Non-pigmented ciliary epithelial cell (primary cell): ENCODE data around the gene OPCML.

ENCODE experiments used
- DNase-seq: peaks from one replicate; pipeline ENCODE4 v3.0.0-alpha.2; 2010; ENCODE audit warnings: low read depth

Gene OPCML

DNA sequence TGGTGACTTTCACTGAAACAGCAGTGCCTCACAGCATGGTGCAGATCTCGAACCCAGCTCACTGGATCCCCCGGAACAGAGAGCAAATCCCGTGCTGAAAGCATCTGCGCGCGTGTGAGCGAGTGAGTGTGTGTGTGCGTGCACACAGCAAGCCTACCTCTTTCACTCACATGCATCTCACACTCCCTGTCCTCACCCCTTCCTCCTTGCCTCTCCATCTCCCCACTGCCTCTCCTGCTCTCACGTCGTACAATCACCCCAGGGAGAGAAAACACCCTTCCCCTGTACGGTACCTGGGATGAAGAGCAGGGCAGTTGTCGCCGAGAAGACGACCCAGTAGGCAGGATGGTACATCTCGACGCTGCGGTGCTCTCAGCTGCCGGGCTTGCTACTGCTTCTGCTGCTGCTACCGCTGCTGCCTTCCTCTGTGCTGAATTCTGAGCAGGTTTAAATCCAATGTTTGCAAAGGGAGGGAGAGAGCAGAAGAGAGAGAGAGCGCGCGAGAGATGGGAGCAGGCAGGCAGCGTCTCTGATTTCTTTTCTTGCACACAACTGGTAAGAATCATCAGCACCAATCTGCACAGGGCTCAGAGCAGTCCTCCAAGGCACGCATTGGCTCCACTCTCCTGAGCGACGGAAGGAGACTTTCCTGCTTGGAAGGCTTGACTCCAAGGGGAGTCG, at the start of gene OPCML:
Gene OPCML, minus strand, starts transcription at position 531 of the 681 bp plus-strand sequence.
- DNase-seq, result no peak

DNA sequence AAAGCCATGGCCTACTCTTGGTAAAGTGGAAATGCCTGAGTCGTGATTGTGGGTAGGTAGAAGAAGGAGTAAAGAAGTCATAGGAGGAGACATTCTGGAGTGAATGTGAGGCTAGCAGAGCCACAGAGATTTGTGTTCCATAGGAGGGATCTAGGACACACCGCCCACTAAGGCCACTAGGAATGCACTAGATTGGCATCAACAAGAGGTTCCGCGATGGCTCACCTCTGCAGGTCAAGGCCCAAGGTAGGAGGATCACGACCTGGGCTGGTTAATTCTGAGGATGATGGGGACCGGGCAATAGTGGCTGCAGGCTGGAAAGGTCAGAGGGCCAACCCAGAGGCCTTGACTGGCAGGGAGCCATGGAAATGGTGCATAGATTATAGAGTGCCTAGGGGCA, 48.8 kb upstream of the OPCML start:
- DNase-seq, result no peak

DNA sequence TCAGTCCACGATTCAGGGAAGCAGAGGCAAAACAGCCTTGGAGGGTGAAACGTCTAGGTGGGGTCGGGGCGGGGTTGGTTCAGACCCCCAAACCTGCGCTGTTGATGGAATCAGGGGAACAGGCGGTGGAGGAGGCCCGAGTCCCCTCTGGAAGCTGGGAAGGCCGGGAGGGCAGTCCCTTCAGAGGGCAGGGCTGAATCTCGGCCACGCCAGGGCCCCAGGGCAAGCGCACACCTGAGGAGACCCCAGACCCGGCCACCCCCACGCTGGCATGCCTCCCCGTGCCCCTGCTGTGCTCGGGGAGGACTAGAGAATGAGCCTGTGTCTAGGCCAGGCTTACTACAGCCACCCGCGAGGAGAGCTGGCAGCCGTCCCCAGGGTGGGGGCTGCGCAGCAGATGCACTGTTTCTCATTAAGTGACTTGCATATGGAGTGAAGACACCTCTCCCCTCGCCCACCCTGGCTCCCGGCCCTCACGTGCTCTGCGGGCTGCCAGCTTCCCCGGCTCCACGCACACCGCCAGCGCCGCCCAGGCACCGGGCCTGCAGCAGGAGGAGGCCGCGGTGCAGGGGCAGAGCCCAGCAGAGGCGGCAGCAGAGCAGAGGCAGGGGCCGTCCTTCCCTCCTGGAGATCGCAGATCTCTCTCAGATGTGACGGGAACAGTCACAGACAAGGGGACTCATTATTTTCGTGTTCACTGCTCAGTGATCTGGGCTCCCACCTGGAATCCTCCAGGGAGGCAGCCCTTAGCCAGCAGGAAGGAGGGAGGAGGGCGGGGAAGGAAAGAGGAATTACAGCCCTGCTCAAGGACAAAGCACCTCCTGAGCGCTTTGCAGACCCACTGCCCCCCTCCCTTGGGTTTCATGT, 47.1 kb upstream of the OPCML start:
- no peak for DNase-seq

DNA sequence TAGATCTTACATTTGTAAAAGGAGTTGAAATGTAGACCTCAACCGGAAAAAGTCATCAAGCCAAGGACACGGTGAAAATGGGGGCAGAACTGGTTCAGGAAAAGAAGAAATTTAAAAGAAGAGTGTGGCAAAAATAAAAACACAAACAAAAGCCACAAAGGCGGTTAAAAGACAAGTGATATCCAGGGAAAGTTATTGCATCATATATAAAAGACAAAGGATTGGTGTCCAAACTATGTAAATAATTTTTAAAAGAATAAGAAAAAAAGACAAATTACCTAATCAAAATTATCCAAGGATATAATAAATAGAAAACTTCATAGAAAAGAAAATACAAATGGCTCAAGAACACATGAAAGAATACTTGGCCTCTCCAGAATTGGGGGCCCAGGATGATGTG, 45.1 kb upstream of the OPCML start:
- no peak for DNase-seq

DNA sequence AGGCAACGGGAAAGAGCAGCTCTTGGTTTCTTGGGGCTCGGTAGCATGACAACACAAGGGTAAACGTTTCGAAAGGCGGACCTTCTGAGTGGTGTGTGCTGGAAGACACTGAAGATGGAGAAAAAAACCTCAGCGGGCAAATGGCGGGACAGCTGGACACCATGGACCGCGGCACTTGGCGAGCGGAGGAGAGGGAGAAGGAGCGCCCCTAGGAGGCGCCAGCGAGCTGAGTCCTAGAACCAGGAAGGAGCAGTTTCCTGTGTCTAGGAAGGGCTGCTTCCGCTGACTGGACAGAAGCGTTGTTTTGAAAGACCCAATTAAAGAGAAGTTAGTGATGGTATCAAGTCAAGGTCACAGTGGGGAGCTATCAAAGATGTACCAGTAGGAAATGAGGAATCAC, 44.0 kb upstream of the OPCML start:
- no peak for DNase-seq

DNA sequence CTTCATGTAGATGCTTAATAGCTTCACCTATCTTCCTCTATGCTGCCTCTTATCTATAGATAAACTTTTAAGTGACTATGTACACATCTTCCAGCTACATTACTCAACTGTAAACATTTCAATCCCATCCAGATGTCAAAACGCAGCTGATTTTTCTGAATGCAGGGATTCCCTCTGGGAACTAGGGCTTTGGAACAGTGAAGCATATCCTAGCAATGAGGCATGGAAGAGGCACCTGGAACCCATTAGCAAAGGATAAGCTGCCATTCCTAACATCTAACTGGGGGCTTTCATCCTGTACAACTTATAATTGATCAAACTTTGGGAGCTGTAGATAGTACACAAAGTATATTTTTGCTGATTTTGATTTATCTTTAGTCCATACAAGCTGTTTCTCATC, 40.8 kb upstream of the OPCML start:
- DNase-seq, result no peak

DNA sequence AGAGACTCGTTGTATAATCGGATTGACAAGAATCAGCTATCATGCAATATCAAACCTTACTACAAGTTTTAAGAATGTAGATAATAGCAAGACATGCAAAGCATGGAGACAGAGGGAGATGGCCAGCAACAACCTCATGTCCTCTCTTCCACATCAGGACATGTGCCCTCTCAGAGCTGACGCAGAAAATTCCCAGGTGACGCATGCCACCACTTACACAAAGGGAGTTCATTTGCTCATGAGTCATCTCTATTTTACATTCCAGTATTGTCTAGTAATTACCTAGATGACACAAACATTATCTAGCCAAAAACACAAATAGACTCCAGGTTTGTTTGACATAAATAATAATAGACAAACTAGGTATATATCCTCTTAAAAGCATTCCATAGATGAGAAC, 38.1 kb upstream of the OPCML start:
- no peak for DNase-seq

DNA sequence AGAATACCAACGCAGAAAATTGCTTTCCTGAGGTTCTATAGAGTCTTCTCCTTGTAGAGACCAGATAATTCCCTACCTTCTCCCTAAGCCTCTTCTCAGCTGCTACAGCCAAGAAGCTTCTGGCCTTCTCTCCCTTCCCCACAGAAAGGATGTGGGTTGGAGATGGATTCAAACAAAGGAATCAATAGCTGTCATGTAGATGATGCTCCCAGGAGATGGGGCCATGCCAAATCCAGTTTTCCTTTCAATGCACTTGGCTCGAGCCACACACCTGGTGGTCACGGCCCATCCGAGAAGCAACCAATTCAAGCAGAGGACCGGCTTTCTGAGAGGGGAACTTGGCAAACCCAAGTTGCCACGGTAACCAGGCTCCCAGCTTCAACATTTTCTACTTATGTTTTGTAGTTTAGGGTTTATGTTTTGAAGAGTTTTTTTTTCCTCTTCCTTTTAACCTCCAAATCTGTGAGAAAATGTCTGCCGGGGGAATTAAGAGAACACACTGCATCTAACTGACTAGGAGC, 31.3 kb upstream of the OPCML start:
- DNase-seq, result no peak

DNA sequence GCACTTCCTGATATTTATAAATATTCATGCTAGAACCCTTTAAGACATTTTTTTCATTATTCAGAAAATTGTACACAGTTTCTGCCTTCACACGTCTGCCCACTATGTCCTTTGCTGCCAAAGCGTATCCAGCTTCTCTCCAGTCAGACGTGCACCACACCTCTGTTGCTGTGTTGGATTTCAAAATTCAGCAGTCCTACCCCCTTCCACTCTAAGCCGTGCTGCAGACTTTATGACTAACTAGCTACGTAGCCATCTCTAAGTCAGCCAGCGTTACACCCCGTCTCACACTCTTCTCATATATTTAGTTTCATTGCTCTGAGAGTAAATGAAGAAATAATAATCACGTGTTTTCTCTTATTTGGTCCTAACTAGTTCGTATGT, 28.2 kb upstream of the OPCML start:
- no peak for DNase-seq

DNA sequence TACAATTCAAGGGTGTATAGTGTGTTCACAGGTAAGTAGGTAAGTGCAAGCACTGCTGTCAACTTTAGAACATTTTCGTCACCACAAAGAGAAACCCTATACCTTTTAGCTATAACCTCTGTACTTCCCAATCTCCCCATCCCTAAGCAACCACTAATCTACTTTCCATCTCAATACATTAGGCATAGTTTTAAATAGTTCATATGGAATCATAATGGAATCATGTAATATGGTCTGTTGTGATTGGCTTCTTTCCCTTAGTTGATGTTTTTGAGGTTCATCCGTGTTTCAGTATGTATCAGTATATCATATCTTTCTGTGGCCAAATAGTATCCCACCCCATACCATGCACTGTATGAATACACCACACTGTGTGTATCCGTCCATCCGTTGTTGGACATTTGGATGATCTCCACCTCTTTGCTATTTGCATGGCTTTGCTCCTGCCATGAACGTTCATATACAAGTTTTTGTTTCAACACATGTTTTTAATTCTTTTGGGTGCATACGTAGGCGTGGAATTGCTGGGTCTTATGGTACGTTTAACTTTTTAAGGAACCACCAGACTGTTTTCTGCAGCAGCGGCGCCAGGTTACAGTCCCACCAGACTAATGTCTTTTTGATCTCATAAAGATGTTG, 27.7 kb upstream of the OPCML start:
- no peak for DNase-seq

DNA sequence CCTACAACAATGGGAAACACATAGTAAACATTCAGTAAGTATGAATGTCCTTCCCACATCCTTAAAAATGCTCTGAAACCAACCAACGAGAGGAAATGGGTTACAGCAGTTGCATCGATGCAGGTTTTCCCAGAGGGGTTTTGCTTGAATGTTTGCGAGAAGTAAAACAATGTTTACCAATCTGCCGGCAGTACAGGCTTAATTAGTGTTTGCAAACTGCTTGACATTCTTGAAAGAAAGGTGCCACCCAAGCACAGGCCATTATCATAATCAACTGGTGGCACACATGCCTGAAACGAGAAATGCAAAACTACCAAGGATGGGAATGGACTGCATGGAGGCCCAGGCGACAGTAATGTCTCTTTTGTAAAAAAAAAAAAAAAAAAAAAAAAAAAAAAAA, 27.1 kb upstream of the OPCML start:
- no peak for DNase-seq

DNA sequence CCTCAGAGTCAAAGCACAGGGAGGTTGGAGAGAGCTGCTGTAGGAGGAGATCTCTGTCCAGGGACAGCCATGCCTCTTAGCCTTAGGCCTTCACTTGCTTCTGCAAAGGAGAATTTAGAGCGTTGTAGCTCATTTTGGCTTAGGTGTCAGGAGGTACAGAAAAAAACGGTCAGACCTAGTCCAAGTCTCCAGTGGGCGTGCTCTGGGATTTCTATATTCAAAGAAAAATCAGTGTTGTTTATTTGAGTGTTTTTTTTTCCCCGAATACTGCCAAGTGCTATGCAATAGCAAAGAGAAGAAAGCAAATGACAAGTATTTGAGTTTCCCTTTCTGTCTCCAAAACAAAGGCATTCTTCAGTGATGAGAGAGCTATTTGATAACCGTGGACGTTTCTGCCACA, 22.7 kb upstream of the OPCML start:
- no peak for DNase-seq

DNA sequence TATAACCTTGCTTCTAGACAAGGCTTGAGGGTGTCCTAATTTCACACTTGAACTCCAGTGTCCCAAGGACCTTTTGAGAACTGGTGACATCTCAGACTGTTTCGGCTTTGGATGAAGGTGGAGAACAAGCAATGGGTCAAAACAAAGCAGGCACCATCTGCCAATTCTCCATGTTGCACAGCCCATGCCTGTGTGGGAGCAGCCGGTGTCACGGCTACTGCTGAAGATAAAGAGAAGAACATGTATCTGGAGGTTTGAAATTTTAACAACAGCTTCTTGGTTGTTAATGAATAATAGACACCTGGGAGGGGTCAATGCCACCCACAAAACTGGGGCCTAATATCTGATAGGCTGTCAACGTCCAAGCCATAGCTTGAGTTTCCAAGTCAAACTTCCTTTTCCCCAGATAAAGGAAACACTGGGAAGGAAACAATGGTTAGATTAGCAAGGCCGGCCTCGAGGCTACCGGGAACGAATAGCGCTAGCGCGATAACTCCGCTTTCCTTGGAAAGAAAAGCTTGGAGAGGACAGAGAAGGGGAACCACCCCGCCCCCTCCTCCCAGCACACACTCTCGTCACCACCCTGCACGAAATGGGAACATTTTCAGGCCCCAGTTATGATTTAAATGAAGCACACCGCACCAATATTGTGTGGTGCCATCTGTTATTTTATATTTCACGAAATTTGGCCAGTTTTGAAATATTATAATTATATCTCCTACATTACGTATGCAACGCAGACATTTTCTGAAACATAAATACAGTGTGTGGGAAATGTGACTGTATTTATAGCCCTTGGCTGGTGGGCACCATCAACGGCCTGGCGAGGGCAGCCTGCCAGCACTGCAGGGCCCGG, 21.8 kb upstream of the OPCML start:
- DNase-seq, result no peak

DNA sequence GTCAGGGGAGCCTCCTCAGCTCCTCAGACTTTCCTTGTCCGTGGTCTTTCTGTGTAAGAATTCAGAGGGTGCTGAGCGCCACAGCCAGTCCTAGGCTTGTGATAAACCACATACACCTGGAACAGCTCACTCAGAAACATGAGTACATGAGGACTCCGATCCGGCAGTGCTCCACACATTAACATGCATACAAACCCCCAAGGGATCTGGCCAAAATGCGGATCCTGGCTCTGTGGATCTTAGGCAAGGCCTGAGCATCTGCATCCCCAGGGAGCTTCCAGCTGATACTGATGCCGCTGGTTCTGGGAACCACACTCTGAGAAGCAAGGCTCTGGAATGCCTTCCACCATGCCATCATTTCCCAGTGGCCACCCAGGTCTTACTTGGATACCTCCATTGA, 20.6 kb upstream of the OPCML start:
- DNase-seq, result no peak

DNA sequence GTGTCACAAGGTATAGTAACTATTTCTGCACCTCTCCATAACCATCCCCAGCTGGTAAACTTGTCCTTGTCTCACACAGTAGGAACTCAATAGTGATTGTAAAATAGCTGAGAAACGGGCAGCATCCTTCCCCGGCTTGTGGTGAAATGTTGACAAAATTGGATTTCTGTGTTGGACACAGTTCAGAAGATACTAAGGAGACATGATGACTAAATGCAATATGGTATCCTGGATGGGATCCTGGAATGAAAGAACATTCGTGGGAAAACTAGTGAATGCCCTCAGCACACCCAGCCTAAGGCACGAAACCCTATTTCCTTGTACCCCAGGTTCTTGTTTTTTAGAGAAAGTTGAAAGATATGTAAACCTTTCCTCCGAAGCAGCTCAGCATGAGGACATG, 18.8 kb upstream of the OPCML start:
- no peak for DNase-seq

DNA sequence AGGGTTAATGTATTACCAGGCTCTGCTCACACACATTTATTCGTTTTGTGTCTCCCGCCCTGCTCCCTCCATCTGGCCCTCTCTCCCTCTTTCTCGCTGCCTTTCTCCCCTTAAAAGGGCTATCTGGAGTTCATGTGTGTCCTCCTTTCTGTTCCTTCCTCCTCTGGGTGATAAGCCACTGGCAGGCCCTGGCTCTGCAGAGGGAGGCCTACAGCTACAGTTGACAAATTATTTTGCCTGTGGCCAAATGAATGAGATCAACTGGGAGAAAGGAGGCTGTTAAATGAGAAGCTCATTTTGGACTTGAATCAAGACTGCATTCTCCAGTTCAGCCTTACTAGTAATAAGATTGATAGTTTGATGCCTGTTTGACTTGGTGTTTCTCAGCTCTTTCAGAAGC, 17.5 kb upstream of the OPCML start:
- no peak for DNase-seq

DNA sequence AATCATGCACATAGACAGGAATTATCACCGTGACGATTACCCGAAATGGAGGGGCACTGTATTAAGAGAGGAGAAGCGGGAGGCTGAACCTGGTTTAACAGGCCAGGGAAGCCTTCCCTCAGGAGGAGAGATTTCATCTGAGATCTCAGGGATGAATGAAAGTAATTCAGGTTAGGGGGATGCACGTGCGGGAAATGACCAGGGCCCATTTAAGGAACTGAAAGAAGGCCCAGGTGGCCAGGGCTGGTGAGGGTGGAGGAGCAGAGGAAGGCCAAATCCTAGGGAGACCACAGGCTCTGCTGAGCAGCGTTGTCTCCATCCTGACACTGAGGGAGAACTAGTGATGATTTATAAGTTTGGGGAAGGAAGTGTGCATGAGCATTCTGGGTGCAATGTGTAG, 16.3 kb upstream of the OPCML start:
- no peak for DNase-seq

DNA sequence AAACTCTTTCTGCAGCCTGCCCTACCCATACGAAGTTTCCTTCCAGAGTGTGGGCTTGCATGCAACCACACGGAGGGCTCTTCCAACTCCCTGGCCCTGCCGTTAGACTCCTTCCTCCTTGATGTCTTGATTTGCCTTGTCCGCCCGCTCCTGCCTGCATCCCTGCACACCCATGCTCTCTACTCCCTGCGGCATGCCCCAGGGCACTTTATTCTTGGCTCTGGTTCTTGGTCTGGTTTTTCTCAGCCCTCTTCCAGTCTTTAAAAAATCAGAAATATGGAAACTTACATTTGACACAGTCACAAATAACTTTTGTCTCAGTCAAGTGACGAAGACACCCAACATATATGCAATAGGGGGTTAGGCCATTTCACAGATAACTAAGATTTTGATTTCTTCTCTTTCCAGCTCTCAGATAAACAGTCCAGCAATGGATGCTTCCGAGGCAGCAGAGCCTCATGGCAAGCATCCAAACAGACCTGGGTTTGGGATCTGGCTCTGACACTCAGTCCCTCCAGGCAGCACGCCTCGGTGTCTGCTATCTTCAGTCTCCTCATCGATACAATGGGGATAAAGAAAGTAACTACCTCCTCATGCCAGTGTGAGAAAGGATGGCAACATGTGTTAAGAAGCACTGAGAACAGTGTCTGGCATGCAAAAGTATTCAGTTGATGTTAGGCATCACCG, 15.7 kb upstream of the OPCML start:
- DNase-seq, result no peak

DNA sequence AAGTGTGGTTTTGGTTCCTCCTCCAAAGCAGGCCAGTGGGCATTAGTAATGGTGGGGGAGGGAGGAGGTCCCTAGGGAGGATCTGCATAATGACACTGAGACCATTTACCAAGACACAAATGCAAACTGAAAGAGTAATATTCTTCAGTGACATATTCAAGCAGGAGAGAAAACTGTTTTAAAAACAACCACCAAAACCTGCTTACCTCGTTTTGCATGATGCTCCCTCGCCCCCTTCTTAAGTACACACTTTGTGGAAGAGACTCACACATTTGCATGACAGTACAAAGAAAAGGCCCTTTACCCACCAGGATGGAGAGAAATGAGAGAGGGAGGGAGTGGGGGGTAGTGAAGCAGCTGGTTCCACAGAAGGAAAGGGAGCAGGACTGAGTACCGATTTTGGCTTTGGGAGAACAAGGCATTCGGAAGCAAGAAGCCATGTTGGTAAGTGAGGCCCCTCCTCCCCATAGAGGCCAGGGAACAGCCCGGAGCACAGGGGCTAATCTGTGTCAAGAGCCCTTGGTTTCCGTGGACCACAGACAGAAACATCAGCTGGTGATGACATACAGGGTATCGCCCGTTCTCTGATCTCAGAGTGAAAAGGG, 13.0 kb upstream of the OPCML start:
- DNase-seq, result no peak

DNA sequence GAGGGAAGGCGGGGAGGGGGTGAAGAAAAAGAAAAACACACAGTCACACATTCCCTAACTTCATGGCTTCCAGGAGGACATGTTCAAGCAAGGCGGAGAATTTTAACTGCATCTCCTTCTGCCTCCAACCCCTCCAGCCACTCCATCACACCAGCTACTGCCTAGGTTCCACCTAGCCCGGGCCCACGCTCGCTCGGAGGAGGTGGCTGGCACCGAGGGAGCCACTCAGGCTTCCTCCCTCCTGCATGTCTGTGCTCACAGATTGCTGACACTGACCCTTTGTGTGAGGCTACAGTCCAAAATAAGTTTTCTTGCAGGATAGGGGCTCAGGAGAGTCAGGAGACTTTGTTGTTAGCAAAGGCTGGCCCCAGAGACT, 9.4 kb upstream of the OPCML start:
- DNase-seq, result no peak
